Mucosa of rectum (tissue), 2 donors: Measurements from ENCODE around the gene SPATA17.
"Not testable (repeated sequence)": the region's sequence is repeated elsewhere in the genome, so short reads cannot be mapped to it uniquely, and the experiment has no call there.

Experiments used
- H3K27ac ChIP-seq, 2 donors: one replicate each; pipeline ENCODE4 v1.7.0; 2013; ENCODE audit warnings: inconsistent platforms in 2 of 2, low read depth in 2 of 2, low read length in 2 of 2
- H3K27me3 ChIP-seq, 2 donors: one replicate each; pipeline ENCODE4 v1.7.0; 2013; ENCODE audit warnings: low read length in 2 of 2; ENCODE audit not compliant: control insufficient read depth in 2 of 2, insufficient read depth in 2 of 2
- H3K36me3 ChIP-seq, 2 donors: one replicate each; pipeline ENCODE4 v1.7.0; 2013; ENCODE audit warnings: low read length in 2 of 2; ENCODE audit not compliant: control insufficient read depth in 2 of 2, insufficient read depth in 2 of 2
- H3K4me1 ChIP-seq, 2 donors: one replicate each; pipeline ENCODE4 v1.7.0; 2013; ENCODE audit warnings: low read length in 2 of 2, mild to moderate bottlenecking in 1 of 2; ENCODE audit not compliant: control insufficient read depth in 2 of 2, insufficient read depth in 2 of 2
- H3K4me3 ChIP-seq, 2 donors: one replicate each; pipeline ENCODE4 v1.7.0; 2013; ENCODE audit warnings: low read length in 2 of 2
- H3K9ac ChIP-seq, 2 donors: one replicate each; pipeline ENCODE4 v1.7.0; 2013; ENCODE audit warnings: low read length in 2 of 2, low read depth in 1 of 2, mild to moderate bottlenecking in 1 of 2
- H3K9me3 ChIP-seq, 2 donors: one replicate each; pipeline ENCODE4 v1.7.0; 2013; ENCODE audit warnings: low read length in 2 of 2; ENCODE audit not compliant: control insufficient read depth in 2 of 2
- donor health status: healthy.
- donor health status: Normal muscosa, but diverticular disease.

Gene SPATA17

GRCh38 chr1:217630711-217631591 is at the start of gene SPATA17, which contains the start of gene GPATCH2:
SPATA17 (plus strand) TSS chr1:217631344; CDS start chr1:217631379, 35 bp downstream.
GPATCH2 (minus strand) TSS chr1:217631090; CDS start chr1:217630971, 119 bp downstream.
- H3K27ac ChIP-seq, result peak within 1 kb of the TSS; percentile 81 to 88
- H3K4me1 ChIP-seq, result peaks cover 7 to 22% of the 10 kb centered on the region in 2 donors
- no peaks in the 10 kb centered on the region for H3K9me3 ChIP-seq
- no peaks in the 10 kb centered on the region for H3K36me3 ChIP-seq
- peak within 1 kb of the TSS; percentile 87 to 97 for H3K4me3 ChIP-seq
- H3K9ac ChIP-seq, result peak within 1 kb of the TSS; percentile 83 to 88
- no peaks in the 10 kb centered on the region for H3K27me3 ChIP-seq

GRCh38 chr1:217584286-217584811 is 46.8 kb upstream of the SPATA17 start:
- H3K27me3 ChIP-seq, H3K4me3 ChIP-seq, H3K9ac ChIP-seq, H3K4me1 ChIP-seq, H3K36me3 ChIP-seq, H3K27ac ChIP-seq, H3K9me3 ChIP-seq: not testable (repeated sequence)

- no peak overlapping the region for H3K9ac ChIP-seq
- H3K27me3 ChIP-seq, result no peaks in the 10 kb centered on the region
- no peaks in the 10 kb centered on the region for H3K4me1 ChIP-seq
- H3K36me3 ChIP-seq, result peaks cover 0 to 3% of the 10 kb centered on the region in 2 donors
- H3K9me3 ChIP-seq, result no peaks in the 10 kb centered on the region
- no peak overlapping the region for H3K27ac ChIP-seq
- H3K4me3 ChIP-seq, result no peak overlapping the region
Observed at GRCh38 chr1:217585577-217585976, 45.6 kb upstream of the SPATA17 start.

GRCh38 chr1:217586586-217586985 is 44.6 kb upstream of the SPATA17 start:
- Histone ChIP-seq H3K4me3 (no peak overlapping the region), H3K9ac (no peak overlapping the region), H3K27me3 (no peaks in the 10 kb centered on the region), H3K36me3 (peaks cover 0 to 3% of the 10 kb centered on the region in 2 donors), H3K27ac (no peak overlapping the region), H3K9me3 (no peaks in the 10 kb centered on the region), H3K4me1 (no peaks in the 10 kb centered on the region)

DNA sequence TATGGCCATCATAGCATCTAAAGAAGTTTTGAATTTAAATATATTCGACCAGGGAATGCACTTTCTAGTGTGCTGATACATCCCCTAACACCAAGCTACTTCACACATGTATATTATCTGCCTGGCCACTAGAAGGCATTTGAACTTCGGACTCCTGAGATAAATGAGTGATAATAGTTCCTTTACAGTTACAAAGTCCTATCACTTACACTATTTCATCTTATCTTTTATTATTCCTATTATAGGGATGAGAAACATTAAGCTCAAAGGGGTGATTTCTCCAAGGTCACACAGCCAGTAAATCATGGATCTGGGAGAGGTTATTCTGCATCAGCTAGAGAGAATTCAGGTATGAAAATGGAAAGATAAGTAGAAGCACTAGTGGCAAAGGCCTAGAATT is 40.5 kb upstream of the SPATA17 start:
- H3K4me1 ChIP-seq, result no peaks in the 10 kb centered on the region
- H3K9me3 ChIP-seq, result no peaks in the 10 kb centered on the region
- no peaks in the 10 kb centered on the region for H3K27me3 ChIP-seq
- no peak overlapping the region for H3K9ac ChIP-seq
- peaks cover 0 to 3% of the 10 kb centered on the region in 2 donors for H3K36me3 ChIP-seq
- H3K4me3 ChIP-seq, result no peak overlapping the region
- no peak overlapping the region for H3K27ac ChIP-seq

DNA sequence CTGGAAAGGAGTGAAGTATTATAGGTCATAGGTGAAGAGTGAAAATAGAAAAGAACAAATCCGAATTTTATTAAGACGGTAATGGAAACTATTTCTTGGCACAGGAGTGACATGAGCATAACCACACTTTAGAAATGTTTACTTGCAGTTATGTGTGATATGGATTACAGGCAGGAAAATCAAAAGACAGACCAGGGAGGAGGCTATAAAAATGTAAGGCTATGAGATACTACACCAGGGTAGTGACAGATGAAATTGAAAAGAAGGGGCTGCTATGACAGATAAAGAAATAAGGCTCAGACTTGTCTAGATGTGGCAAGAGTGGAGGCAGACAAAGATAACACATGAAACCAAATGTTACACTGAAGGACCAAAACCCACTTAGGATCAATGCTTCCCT is 32.0 kb upstream of the SPATA17 start:
- H3K27me3 ChIP-seq, result no peaks in the 10 kb centered on the region
- no peak overlapping the region for H3K4me3 ChIP-seq
- H3K4me1 ChIP-seq, result no peaks in the 10 kb centered on the region
- H3K9me3 ChIP-seq, result no peaks in the 10 kb centered on the region
- peaks cover 0 to 3% of the 10 kb centered on the region in 2 donors for H3K36me3 ChIP-seq
- no peak overlapping the region for H3K27ac ChIP-seq
- no peak overlapping the region for H3K9ac ChIP-seq

DNA sequence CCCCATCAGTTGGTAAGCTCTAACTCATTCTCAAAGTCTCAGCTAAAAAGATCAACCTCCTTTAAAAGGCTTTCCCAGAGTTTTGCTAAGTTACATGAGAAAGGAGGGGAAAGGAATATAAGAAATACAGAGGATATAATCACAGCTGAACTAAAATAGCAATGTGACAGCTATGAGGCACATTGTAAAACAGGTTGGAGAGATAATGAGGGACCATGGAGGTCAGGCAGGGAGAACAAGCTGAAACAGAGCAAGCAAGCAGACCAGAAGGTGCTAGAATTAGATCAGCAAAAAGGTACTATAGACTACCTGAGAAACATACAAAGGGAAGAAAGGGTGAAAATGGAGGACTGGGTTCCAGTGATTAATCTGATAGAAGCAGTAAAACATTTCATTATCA is 28.8 kb upstream of the SPATA17 start:
- Histone ChIP-seq H3K4me3 (no peak overlapping the region), H3K36me3 (peaks cover 0 to 10% of the 10 kb centered on the region in 2 donors), H3K27me3 (no peaks in the 10 kb centered on the region), H3K9me3 (no peaks in the 10 kb centered on the region), H3K9ac (no peak overlapping the region), H3K4me1 (no peaks in the 10 kb centered on the region), H3K27ac (no peak overlapping the region)

DNA sequence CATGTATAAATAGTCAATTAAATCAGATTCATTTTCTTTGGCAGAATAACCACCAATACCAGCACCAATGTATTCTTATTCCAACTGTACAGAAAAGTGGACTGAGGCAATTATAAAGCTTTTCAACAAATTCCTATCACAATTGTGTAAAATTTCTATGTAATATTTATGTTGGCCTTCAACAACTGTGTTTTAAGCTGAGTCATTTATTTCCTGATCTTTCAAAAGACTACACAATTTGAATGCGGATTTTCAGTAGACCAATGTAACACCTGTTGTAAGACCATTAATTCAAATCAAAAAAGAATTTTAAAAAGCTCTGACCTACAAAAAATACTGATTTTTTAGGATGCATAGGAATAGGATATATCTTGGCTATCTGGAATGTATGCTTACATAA is 25.8 kb upstream of the SPATA17 start:
- no peaks in the 10 kb centered on the region for H3K27me3 ChIP-seq
- peaks cover 4 to 18% of the 10 kb centered on the region in 2 donors for H3K36me3 ChIP-seq
- no peak overlapping the region for H3K27ac ChIP-seq
- H3K4me1 ChIP-seq, result no peaks in the 10 kb centered on the region
- H3K9me3 ChIP-seq, result no peaks in the 10 kb centered on the region
- H3K9ac ChIP-seq, result no peak overlapping the region
- H3K4me3 ChIP-seq, result no peak overlapping the region

- peaks cover 4 to 7% of the 10 kb centered on the region in 2 donors for H3K36me3 ChIP-seq
- no peak overlapping the region for H3K4me3 ChIP-seq
- H3K27ac ChIP-seq, result no peak overlapping the region
- no peaks in the 10 kb centered on the region for H3K4me1 ChIP-seq
- H3K9me3 ChIP-seq, result no peaks in the 10 kb centered on the region
- no peaks in the 10 kb centered on the region for H3K27me3 ChIP-seq
- no peak overlapping the region for H3K9ac ChIP-seq
Observed at GRCh38 chr1:217614200-217614712, 16.9 kb upstream of the SPATA17 start.

- Histone ChIP-seq H3K4me3 (no peak overlapping the region), H3K27ac (no peak overlapping the region), H3K9me3 (no peaks in the 10 kb centered on the region), H3K36me3 (peaks cover 6 to 7% of the 10 kb centered on the region in 2 donors), H3K4me1 (no peaks in the 10 kb centered on the region), H3K27me3 (no peaks in the 10 kb centered on the region), H3K9ac (no peak overlapping the region)
Observed at GRCh38 chr1:217617126-217617525, 14.0 kb upstream of the SPATA17 start.
